GM23338 (cell line): Measurements from ENCODE around the gene GLIS2. TPM values are rescaled to one million over a fixed set of nuclear protein-coding genes. Genes with fewer than 3 reads are reported as not detected.

Source experiments
- ATAC-seq: fragments of 200-7000 bp; cut with Tn5 transposase; 3 replicates; pipeline ENCODE4 v1.9.1; 2020
- DNase-seq: peaks from one replicate; pipeline ENCODE4 v3.0.0-alpha.2; 2015; ENCODE audit warnings: low spot score
- H2AFZ ChIP-seq: fragments of 200-600 bp; sonication (generic); 2 replicates; pipeline ENCODE4 v1.8.0; 2016; ENCODE audit warnings: antibody characterized with exemption, mild to moderate bottlenecking, moderate library complexity
- H3F3A ChIP-seq: fragments of 200-600 bp; sonication (generic); replicated peaks from 2 replicates; pipeline ENCODE4 v1.8.0; 2017; ENCODE audit warnings: antibody characterized with exemption, mixed run types, low read depth
- H3K27ac ChIP-seq: fragments of 200-600 bp; sonication (generic); 2 replicates; pipeline ENCODE4 v1.6.1; 2016; ENCODE audit warnings: low read depth
- H3K27me3 ChIP-seq: fragments of 200-600 bp; sonication (generic); 2 replicates; pipeline ENCODE4 v1.8.0; 2016; ENCODE audit warnings: mild to moderate bottlenecking, mixed run types, moderate library complexity; ENCODE audit not compliant: insufficient read depth
- H3K36me3 ChIP-seq: fragments of 200-600 bp; sonication (generic); 2 replicates; pipeline ENCODE4 v1.8.0; 2016; ENCODE audit warnings: mild to moderate bottlenecking; ENCODE audit not compliant: insufficient read depth
- H3K4me1 ChIP-seq: fragments of 200-600 bp; sonication (generic); 2 replicates; pipeline ENCODE4 v1.8.0; 2016; ENCODE audit warnings: mild to moderate bottlenecking, moderate library complexity; ENCODE audit not compliant: insufficient read depth
- H3K4me2 ChIP-seq: fragments of 200-600 bp; sonication (generic); 2 replicates; pipeline ENCODE4 v1.7.1; 2017; ENCODE audit warnings: mixed run types
- H3K4me3 ChIP-seq: fragments of 200-600 bp; sonication (generic); 2 replicates; pipeline ENCODE4 v1.6.1; 2016; ENCODE audit warnings: mixed run types
- H3K79me2 ChIP-seq: fragments of 200-600 bp; sonication (generic); replicated peaks from 2 replicates; pipeline ENCODE4 v1.8.0; 2017; ENCODE audit warnings: mild to moderate bottlenecking; ENCODE audit not compliant: insufficient read depth
- H3K9me2 ChIP-seq: fragments of 200-600 bp; sonication (generic); 2 replicates; pipeline ENCODE4 v1.8.0; 2017; ENCODE audit not compliant: insufficient read depth
- H4K20me1 ChIP-seq: fragments of 200-600 bp; sonication (generic); replicated peaks from 2 replicates; pipeline ENCODE4 v1.8.0; 2017; ENCODE audit warnings: mild to moderate bottlenecking; ENCODE audit not compliant: insufficient read depth
- H3K27ac Mint-ChIP-seq: 2 replicates; pipeline ENCODE4 v1.8.0; 2020; ENCODE audit warnings: inconsistent platforms, mild to moderate bottlenecking, moderate library complexity, mixed read lengths
- H3K27me3 Mint-ChIP-seq: 3 replicates; pipeline ENCODE4 v1.8.0; 2022; ENCODE audit warnings: low read depth, mild to moderate bottlenecking, moderate library complexity, mixed read lengths, inconsistent platforms; ENCODE audit not compliant: insufficient read depth, poor library complexity
- H3K36me3 Mint-ChIP-seq: 3 replicates; pipeline ENCODE4 v1.8.0; 2021; ENCODE audit warnings: low read depth, mild to moderate bottlenecking, inconsistent platforms, moderate library complexity, mixed read lengths
- H3K4me1 Mint-ChIP-seq: 3 replicates; pipeline ENCODE4 v1.8.0; 2020; ENCODE audit warnings: mild to moderate bottlenecking, inconsistent platforms, mixed read lengths
- H3K4me3 Mint-ChIP-seq: 3 replicates; pipeline ENCODE4 v1.8.0; 2021; ENCODE audit warnings: moderate library complexity, mild to moderate bottlenecking, inconsistent platforms, mixed read lengths
- H3K9me3 Mint-ChIP-seq: 3 replicates; pipeline ENCODE4 v1.8.0; 2020; ENCODE audit warnings: moderate library complexity, mild to moderate bottlenecking, inconsistent platforms, mixed read lengths
- CREB1 ChIP-seq: fragments of 250-450 bp; sonication (Bioruptor Pico); IDR thresholded peaks from 2 replicates; pipeline ENCODE4 v1.5.0; 2020; ENCODE audit warnings: low read depth, mild to moderate bottlenecking, moderate library complexity
- CTCF ChIP-seq, 2 experiments: fragments of 200-600 bp in 1 of 2; sonication (generic) in 1 of 2; conservative IDR thresholded peaks; 2 replicates each; pipeline versions ENCODE4 v1.5.1 to v1.6.1; 2016 to 2017; ENCODE audit warnings: antibody characterized with exemption in 2 of 2, low read depth in 2 of 2, mild to moderate bottlenecking in 2 of 2, moderate library complexity in 1 of 2
- ETS1 ChIP-seq: IDR thresholded peaks from 2 replicates; pipeline ENCODE4 v1.6.1; 2016; ENCODE audit warnings: antibody characterized with exemption
- EZH2 ChIP-seq: fragments of 200-600 bp; sonication (generic); IDR thresholded peaks from one replicate; pipeline ENCODE4 v1.8.0; 2017; ENCODE audit warnings: antibody characterized with exemption, mild to moderate bottlenecking, low read depth; ENCODE audit not compliant: unreplicated experiment
- EZH2phosphoT487 ChIP-seq: fragments of 200-600 bp; sonication (generic); IDR thresholded peaks from one replicate; pipeline ENCODE4 v1.8.1; 2018; ENCODE audit warnings: antibody characterized with exemption; ENCODE audit not compliant: unreplicated experiment
- JUNB ChIP-seq: IDR thresholded peaks from one replicate; pipeline ENCODE4 v1.6.1; 2016; ENCODE audit warnings: antibody characterized with exemption; ENCODE audit not compliant: unreplicated experiment
- NANOG ChIP-seq: IDR thresholded peaks from 2 replicates; pipeline ENCODE4 v1.6.1; 2016; ENCODE audit warnings: antibody characterized with exemption, borderline replicate concordance
- POLR2AphosphoS5 ChIP-seq: IDR thresholded peaks from 2 replicates; pipeline ENCODE4 v1.6.1; 2016; ENCODE audit warnings: antibody characterized with exemption, low read depth
- REST ChIP-seq: IDR thresholded peaks from one replicate; pipeline ENCODE4 v1.6.1; 2018; ENCODE audit warnings: antibody characterized with exemption; ENCODE audit not compliant: unreplicated experiment
- STAT1 ChIP-seq: IDR thresholded peaks from one replicate; pipeline ENCODE4 v1.6.1; 2016; ENCODE audit warnings: antibody characterized with exemption; ENCODE audit not compliant: unreplicated experiment
- ZNF114 ChIP-seq: fragments of 250-450 bp; sonication (Bioruptor Pico); IDR thresholded peaks from 2 replicates; pipeline ENCODE4 v1.5.0; 2020; ENCODE audit warnings: mild to moderate bottlenecking, moderate library complexity
- ZNF331 ChIP-seq: fragments of 250-450 bp; sonication (Bioruptor Pico); IDR thresholded peaks from 2 replicates; pipeline ENCODE4 v1.5.0; 2020; ENCODE audit warnings: low read depth, mild to moderate bottlenecking, moderate library complexity
- ZNF462 ChIP-seq: fragments of 250-450 bp; sonication (Bioruptor Pico); IDR thresholded peaks from 2 replicates; pipeline ENCODE4 v1.5.0; 2020; ENCODE audit warnings: mild to moderate bottlenecking, moderate library complexity
- polyA plus RNA-seq: library from polyadenylated mRNA; unstranded; fragments of >200 nt; fragmentation: Nextera tagmentation; extraction: Ambion mirVana; gene quantifications from 2 replicates; pipeline ENCODE4 v1.2.1, GENCODE V29; 2016
- total RNA-seq: library from RNA; depleted of rRNA; stranded (reverse); fragments of >200 nt; shearing (Covaris generic); gene quantifications from 2 replicates; pipeline ENCODE4 v1.2.3, GENCODE V29; 2014

The GLIS2 gene
- total and polyA plus RNA-seq, 2 experiments from 2014 or later = 8.2 to 10.2 TPM

- Histone ChIP-seq H3K4me3 (no peak overlapping the region), H3K4me2 (no peak overlapping the region), H3K9me2 (no peaks in the 10 kb centered on the region), H3K27me3 (no peaks in the 10 kb centered on the region), H3K79me2 (no peaks in the 10 kb centered on the region), H3K4me1 (peaks cover 38% of the 10 kb centered on the region), H4K20me1 (no peaks in the 10 kb centered on the region), H3F3A (peaks cover 32% of the 10 kb centered on the region), H3K36me3 (no peaks in the 10 kb centered on the region), H2AFZ (no peak overlapping the region), H3K27ac (peak overlapping the region; percentile 78)
- Mint-ChIP-seq H3K27ac (peak overlapping the region; percentile 78; the same call in 1 of the 2 replicates), H3K4me3 (no peak overlapping the region), H3K9me3 (no peaks in the 10 kb centered on the region), H3K4me1 (peaks cover 40% of the 10 kb centered on the region), H3K36me3 (no peaks in the 10 kb centered on the region; the same call in 2 of the 3 replicates), H3K27me3 (peaks cover 16% of the 10 kb centered on the region)
- DNase-seq = peak; percentile 45
- no peak for ATAC-seq
- TF ChIP-seq NANOG (no peak), ZNF462 (CRISPR knock-in tag) (no peak), EZH2phosphoT487 (no peak), ZNF114 (CRISPR knock-in tag) (no peak), CREB1 (no peak), ZNF331 (CRISPR knock-in tag) (no peak), JUNB (no peak), POLR2AphosphoS5 (no peak), STAT1 (no peak), CTCF (conservative IDR thresholded peaks at IDR 0.05; ENCODE audit: low read depth in 2 of 2) (no peak), REST (no peak), EZH2 (no peak), ETS1 (no peak)
Measured at GRCh38 chr16:4388271-4389021, 72.6 kb downstream of the GLIS2 start.
